Gastrocnemius medialis (tissue), 4 donors: ENCODE measurements around the gene CEP83.

Source experiments
- POLR2A ChIP-seq, 2 donors: fragments of 450-650 bp; IDR thresholded peaks; one replicate each; pipeline ENCODE4 v1.6.1; 2017; ENCODE audit warnings: antibody characterized with exemption in 2 of 2, mild to moderate bottlenecking in 2 of 2, moderate library complexity in 2 of 2
- TF ChIP-seq, protein P1 (sequence below), 5 experiments: fragments of 450-650 bp in 3 of 5; fragments of 200-600 bp in 2 of 5; sonication (generic) in 2 of 5; IDR thresholded peaks in 4 of 5; conservative IDR thresholded peaks in 1 of 5; 1 replicate in 4 of 5; 2 replicates in 1 of 5; pipeline ENCODE4 v1.5.1; 2016 to 2019; ENCODE audit warnings: antibody characterized with exemption in 5 of 5, mild to moderate bottlenecking in 3 of 5, moderate library complexity in 3 of 5

DNA sequence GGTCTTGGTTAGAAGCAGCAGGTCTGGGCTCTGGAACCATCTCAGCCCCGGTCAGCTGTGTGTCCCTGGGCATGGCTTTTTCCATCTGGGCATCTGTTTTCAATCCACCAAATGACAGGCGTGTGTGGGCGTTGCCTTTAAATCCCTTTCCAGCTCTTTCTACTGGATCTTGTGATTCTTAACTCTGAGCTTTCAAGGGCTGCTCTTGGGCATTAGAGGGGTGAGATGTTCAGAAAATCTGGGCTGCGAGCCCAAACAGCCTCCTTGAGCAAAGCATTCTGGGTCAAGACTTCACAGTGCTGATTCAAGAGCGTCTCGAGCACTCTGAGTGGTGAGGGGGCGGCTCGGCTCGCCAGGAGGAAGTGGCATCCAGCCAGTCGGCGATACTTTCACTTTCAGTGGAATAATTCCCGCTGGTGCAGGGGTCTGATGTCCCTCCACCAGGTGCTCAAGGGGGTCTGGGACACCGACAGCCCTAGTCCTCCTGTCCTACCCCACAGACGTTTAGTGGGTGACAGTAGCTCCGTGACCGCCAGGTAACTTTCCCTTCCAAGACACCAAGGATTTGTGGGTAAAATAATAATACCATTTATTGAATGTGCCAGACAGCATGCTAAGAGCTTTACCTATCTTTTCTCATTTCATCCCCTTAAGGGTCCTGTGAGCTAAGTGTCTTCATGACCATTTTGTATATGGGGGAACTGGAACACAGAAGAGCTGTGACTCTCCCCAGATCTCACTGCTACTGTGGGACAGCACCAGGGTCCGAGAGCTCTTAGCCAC is 197.2 kb downstream of the CEP83 start:
- TF ChIP-seq, protein P1, sequence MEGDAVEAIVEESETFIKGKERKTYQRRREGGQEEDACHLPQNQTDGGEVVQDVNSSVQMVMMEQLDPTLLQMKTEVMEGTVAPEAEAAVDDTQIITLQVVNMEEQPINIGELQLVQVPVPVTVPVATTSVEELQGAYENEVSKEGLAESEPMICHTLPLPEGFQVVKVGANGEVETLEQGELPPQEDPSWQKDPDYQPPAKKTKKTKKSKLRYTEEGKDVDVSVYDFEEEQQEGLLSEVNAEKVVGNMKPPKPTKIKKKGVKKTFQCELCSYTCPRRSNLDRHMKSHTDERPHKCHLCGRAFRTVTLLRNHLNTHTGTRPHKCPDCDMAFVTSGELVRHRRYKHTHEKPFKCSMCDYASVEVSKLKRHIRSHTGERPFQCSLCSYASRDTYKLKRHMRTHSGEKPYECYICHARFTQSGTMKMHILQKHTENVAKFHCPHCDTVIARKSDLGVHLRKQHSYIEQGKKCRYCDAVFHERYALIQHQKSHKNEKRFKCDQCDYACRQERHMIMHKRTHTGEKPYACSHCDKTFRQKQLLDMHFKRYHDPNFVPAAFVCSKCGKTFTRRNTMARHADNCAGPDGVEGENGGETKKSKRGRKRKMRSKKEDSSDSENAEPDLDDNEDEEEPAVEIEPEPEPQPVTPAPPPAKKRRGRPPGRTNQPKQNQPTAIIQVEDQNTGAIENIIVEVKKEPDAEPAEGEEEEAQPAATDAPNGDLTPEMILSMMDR (IDR thresholded peaks at IDR 0.05 in 4 of 5, conservative IDR thresholded peaks at IDR 0.05 in 1 of 5), result no peak
- TF ChIP-seq POLR2A (IDR thresholded peaks at IDR 0.05), result peak; percentile 14 to 29
